GM18508 (cell line): ENCODE data around the gene NOD2.

Experiments
- ATAC-seq: cut with Tn5 transposase; IDR thresholded peaks from one replicate; pipeline ENCODE4 v1.9.1; 2021; ENCODE audit warnings: moderate number of reproducible peaks; ENCODE audit not compliant: insufficient read depth, unreplicated experiment

Gene NOD2

DNA sequence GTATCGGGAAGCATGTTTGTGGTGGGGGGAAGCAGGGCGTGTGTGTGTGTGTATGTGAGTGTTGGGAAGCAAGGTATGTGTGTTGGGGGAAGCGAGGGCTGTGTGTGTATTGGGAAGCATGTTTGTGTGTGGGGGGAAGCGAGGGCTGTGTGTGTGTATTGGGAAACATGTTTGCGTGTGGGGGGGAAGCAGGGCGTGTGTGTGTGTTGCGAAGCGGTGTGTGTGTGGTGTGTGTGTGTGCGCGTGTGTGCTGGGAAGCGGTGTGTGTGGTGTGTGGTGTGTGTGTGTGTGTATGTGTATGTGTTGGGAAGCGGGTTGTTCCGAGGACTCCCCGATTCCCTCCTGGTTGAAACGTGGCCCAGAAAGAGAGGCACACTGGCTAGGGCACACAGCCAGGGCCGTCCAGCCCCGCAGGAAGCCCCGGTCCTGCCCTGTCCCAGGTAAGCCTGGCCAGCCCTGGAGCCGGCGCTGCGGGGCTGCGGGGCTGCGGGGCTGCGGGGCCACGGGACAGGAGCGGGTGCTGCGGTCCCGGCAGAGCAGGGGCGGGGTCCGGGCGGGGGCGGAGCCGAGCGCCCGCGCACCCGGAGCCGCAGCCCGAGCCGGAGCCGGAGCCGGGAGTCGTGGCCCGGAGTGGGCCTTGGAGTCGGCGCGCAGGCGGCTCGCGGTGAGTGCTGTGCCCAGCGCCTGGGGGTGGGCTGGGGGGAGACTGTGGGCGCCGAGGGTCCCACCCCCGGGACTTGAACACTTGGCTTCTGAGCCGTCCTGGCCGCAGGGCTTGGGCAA, at the start of gene NOD2:
Gene NOD2, plus strand, starts transcription at position 608 of the 783 bp plus-strand sequence. CDS start 5,890 bp downstream, outside the sequence.
- ATAC-seq: no peak

DNA sequence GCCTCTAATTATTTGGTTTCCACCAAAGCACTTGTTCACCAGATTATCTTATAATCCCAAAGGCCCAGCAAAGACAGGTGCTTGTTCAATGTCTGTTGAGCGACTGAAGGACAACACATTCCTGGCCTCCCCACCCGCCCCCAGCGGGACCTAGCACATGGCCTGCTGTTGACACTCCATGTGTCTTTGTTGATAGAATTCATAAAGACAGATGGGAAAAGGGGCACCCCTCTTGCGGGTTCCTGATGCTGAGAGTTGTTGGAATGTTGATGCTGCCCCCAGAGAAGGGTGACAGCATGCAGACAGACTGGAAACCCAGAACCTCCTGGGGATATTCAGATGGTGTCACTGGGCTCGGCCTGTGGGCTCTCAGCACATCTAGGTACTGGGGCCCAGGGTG, 49.2 kb upstream of the NOD2 start:
- no peak for ATAC-seq

DNA sequence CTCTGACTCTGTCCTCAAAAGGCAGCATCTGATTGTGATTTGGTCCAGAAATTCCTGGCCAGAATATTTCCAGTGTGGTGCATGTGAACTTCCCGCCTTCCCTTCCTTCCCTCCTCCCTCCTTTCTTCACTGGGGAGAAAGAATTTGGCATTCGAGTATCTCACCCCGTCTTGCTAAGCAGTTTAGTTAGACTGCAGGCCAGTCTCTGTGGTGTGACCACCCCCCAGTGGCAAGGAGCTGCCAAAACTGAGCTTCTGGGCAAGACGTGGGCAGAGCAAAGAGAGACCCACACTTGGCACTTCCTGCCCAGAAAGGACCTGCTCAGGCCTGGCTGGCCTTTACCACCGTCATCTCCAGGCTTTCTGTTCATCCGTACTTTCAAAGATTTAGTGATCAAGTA, 48.7 kb upstream of the NOD2 start:
- ATAC-seq: no peak

DNA sequence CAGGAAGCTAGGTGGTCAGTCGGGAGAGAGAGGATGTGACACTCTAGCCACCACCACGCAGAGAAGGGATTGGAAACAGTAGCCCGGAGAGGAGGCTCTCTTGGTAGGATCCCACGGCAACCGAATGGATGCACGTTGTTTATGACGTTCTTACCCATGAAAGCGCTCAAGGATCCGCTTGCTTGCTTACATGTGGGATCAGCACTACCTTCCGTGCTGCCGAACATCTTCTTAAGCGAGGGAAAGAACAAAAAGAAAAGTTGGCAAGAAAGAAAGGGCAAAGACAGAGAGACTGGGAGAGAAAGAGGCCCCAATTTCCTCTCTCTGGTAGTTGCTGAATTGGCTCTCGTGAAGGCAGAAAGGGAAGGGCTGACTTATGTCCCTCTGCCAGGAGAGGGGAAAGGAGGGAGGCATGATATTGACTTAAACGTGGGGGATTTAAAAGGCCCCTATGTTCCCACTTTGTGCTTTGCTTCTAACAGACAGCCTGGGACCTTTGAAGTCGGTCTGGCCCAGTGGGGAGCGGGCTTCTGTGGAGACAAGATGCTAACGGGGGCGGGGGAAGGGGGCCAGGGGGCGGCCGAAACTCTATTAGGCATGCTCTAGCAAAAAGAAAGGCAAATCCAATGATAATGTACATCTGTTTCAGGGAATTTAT, 47.7 kb upstream of the NOD2 start:
- no peak for ATAC-seq

DNA sequence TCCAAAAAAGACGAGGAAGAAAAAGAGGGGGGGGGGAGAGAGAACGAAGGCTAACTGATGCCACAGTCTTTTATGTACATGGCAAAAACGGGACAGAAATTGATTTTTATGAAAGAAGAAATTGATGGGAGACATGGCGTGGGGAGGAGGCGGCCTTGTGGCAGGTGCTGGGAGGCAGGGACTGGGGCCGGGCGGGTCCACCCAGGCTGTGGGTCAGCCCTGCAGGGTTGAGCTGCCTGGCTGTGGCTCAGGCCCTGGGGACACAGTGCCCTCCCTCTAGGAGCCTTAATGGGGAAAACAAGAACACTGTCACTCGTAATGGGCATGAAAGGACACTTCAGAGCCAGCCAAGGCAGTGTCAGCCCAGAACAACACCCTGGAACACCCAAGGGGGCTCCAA, 47.1 kb upstream of the NOD2 start:
- no peak for ATAC-seq

DNA sequence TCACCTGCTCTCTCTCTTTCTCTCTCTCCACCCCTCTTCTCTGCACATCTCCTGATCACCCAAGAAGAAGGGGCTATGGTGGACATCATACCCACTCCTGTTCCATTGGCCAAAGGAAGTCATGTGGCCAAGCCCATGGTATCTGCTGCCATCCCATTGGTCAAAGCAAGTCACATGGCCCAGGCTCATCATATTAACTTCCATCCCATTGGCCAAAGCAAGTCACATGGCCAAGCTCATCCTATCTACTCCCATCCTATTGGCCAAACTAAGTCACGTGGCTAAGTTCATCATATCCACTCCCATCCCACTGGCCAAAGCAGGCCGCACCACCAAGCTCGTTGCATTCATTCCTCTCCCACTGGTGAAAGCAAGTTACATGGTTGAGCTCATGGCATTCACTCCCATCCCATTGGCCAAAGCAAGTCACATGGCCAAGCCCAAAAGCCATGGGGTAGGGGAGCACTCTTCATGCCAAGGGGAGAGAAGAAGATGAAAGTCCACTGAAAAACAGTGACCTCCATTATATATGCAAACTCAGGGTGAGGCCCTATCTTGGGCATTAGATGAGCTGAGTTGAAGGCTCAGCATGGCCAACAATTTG, 41.5 kb upstream of the NOD2 start:
- no peak for ATAC-seq

DNA sequence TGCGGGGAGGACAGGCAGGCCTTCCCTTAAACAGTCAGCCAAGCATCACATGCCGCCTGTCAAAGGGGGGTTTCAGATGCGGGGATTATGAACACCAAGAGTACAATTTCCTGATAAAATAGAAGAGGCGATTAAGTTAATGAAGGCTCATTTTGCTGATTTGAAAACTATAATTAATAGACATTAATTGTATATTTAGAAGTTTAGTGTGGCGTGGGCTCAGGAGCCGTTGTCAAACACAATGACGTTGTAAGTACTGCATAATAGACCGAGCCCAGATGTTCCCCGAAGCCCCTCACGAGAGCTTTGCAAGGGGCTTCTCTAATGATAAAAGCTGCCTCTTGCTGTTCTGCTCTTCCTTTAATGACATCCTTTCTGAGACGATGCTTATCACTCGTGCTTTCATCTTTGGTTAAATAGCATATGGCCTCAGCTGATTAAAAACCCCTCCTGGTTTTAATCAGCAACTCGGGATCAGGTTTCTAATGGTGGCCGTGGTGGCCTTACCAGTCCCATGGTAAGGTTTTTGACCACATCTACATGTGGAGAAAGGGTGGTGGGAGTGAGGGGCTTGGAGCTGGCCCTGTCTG, 40.5 kb upstream of the NOD2 start:
- ATAC-seq: no peak

DNA sequence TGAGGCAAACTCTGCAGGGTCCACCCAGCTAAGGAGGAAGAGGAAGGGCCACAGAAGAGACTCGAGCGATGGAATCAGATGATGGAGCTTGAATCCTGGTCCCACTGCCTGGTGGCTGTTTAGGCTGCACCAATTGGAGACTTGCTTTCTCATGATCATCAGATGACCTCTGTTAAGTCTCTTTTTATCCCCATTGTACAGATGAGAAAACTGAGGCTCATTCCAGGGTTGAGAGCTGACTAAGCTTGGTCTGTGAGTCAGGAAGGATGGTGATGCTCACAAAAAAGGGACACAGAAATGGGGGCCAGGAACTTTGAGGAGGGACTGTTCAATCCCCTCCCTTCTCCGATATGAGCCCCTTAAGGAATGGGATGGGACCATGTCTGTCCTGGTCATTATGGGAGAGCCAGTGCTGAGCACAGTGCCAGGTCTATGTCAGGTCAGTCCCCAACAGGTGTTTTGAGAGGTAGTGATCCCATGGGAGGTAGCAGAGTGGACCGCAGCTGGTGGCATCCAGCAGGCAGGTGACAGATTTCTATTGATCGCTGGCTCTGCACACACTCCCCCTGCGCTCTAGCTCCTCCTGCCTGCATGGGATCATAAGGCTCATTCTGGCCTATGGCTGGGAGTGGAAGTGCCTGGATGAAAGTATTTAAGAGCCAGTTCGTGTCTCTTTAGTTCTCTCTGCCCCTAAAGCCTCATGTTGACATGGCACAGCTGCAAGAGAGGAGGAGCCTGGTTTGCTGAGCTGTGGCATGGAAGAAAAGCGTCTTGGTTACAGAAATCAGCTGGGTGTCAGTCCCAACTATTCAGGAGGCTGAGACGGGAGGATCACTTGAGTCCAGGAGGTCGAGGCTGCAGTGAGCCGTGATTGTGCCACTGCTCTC, 39.5 kb upstream of the NOD2 start:
- ATAC-seq: no peak

DNA sequence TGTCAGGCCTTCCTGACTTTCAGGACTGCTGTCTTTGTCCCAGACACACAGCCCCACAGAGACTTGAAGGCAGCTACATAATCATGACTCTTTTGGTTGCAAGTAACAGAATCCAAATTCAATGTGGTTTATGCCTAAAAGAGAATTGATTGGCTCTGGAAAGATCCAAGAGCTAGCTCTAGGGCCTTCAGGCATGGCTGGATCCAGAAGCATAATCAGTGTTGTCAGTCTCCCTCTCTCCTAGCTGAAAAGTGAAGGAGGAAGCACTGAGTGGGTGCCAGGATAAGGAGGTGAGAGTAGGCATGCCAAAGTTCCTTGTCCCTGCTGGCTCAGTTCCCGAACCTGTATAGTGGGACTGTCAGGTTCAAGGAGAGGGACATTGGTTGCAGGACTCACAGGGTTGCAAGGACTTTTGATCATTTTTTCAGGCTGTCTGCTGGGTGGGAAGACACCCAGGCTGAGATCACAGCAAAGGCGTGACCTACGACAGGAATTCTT, 37.8 kb upstream of the NOD2 start:
- ATAC-seq: no peak

DNA sequence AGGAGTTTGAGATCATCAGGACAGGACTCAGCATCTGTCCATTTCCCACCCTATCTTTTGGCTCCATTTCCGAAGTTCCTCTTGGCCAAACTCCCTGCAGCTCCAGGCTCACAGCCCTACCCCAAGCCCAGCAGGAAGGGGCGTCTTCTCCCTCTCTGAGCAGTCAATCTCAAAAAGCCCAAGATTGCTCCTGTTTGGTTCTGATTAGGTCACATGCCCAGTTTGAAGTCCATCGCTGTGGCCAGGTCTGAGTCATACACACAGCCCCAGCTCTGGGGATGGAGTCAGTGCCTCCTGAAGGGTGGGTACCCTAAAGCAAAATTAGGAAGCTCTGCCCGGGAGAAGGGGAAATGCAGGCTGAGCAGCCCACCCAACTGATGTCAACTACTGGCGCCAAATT, 36.2 kb upstream of the NOD2 start:
- no peak for ATAC-seq

DNA sequence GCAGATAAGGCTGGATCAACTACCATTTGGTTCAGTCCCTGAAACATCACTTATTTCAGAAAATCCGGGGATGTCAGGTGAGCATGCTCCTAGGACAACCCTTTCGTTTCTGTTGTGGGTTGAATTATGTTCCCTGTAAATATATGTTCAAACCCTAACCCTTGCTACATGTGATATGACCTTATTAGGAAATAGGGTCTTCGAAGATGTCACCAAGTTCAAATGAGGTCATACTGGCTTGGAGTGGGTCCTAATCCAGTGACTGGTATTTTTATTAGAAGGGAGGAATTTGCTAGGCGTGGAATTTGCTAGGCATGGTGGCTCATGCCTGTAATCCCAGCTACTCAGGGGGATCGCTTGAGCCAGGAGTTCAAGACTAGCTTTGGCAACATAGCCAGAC, 33.6 kb upstream of the NOD2 start:
- ATAC-seq: no peak

DNA sequence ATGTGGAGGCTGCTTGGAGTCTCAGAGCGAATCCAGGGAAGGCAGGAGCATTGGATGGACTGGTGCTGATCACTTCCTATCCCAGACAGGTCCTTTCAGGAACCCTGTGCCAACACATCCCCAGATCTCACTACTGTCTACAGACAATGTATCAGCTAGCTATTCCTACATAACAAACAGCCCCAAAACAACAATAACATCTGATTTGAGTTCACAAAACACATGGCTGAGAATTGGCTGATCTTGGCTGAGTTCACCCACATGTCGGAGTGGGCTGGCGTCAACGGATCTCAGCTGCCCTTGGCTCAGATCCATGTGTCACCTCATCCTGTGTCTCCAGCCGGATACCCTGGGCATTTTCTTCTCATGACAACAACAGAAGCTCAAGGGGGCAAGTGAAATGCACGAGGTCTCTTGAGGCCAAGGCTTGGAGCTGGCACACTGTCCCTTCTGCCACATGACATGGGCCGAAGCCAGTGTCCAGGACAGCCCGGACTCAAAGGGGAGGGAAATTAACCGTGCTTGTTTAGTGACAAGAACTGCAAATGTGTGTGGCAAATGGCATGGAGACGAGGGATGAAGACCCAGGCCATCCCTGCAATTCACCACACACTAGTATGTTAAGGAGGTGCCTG, 31.0 kb upstream of the NOD2 start:
- ATAC-seq: no peak

DNA sequence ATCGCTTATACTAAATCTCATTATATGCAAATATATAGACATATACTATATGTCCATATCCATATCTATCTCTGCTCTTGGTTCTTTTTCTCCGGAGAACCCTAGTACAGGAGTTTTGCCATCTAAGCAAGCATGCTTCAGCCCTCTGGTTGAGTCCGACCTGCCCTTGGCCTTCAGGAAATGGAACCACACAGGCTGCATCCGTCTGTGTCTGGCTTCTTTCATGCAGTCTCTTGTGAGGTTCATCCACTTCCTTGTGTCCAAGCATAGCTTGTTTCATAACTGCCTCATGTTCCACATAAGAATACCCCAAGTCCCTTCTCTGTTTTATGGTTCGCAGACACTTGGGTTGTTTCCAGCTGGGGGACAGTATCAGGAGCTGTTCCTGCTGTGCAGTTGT, 29.1 kb upstream of the NOD2 start:
- ATAC-seq: no peak

DNA sequence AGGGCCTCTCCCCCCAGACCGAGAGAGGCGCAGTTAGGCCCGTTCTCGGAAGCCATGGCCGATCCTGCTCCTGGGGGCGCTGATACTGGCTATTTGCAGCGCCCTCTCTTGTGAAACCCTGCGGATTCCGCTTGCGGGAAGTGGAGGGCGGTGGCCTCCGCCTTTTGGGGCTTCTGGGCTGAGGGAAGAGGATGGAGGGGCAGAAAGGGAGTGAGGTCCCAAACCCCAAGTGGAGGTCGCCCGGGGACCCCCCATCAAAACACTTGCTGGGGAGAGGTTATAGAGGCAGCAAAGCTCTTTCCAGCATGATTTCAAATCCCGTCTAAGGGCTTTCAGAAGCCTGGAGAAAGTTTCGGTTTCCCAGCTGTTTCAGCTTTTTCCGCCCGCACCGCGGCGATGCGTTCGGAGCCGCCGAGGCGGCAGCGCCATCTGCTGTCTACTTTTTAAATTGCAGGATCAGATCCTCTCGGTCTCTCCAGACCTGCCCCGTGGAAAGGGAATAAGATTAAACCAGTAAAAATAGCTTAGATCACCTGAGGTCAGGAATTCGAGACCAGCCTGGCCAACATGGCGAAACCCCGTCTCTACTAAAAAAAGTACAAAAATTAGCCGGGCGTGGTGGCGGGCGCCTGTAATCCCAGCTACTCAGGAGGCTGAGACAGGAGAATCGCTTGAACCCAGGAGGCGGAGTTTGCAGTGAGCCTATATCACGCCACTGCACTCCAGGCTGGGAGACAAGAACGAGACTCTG, 28.1 kb upstream of the NOD2 start:
- no peak for ATAC-seq

DNA sequence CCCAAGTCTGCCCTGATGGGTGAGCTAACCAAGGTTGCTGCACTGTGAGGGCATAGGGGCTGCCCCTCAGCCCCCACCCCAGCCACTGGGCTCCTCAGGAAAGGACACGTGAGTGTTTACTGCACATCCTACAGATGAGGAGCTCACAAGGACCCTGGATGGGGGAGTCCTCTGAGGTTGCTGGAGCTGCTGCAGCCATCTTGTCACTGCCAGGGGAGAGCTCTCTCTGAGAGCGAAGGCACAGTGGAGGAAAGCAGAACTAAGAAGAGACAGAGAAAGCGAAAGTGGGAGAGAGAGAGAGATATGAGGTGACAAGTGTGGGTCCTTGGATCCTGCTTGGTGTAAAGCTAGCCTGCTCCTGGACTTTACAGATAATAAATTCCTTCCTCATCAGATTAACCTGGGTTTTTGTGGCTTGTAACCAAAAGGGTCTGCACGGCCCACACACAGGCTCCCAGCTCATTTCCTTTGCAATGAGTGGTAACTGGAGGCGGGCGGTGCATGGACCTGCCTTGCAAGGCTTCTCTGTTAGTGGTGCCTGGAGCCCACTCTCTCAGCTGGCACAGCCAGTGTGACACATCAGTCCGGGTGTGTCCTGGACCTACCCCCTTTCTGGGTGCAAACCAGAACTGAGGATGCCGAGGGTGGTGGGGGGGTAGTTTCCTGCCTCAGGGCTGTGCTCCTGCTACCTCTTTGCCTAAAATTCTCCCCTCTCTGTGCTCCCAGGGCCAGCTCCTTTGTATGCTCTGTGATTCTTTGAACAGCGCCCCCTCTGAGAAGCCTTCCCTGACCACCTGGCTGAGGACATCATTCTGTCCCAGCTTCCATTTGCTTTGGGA, 26.5 kb upstream of the NOD2 start:
- ATAC-seq: peak; percentile 70

DNA sequence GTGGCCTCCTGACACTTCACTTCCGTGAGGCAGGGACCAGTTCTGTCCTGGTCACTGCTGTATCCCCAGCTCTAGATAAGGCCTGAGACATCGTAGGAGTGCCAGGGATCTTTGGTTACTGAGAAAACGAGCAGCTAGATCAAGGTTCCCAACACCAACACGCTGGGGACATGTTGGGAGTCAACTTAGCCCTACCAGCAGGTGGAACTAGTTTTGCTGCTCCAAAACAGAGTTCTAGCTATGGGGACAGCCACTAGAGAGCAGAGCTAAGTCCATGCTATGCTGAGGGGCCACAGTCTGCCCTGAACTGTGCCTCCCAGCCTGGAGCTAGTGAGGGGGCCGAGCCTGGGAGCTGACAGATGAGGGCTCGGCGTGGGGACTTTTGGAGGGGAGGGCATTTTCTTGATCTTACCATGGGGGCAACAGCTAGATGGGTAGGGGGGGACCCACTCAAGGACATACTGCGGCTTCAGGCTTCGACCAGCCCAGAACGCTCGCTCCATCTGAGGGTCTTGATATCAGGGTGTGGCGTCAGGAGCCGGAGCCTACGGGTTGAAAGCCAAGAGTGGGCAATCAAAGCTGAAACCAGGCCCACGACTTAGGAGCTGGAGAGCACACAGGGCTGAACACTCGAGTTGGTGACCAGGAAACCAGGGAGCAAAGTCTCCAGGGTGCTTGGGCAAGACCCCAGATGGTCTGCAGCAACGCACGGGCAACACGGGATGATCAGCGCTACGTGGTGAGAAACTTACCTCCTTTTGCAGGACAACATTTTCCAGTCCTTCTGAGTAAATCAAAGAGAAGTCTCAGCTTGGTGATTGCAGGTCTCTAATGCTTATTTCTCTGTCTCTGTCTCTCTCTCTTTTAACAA, 25.7 kb upstream of the NOD2 start:
- no peak for ATAC-seq

DNA sequence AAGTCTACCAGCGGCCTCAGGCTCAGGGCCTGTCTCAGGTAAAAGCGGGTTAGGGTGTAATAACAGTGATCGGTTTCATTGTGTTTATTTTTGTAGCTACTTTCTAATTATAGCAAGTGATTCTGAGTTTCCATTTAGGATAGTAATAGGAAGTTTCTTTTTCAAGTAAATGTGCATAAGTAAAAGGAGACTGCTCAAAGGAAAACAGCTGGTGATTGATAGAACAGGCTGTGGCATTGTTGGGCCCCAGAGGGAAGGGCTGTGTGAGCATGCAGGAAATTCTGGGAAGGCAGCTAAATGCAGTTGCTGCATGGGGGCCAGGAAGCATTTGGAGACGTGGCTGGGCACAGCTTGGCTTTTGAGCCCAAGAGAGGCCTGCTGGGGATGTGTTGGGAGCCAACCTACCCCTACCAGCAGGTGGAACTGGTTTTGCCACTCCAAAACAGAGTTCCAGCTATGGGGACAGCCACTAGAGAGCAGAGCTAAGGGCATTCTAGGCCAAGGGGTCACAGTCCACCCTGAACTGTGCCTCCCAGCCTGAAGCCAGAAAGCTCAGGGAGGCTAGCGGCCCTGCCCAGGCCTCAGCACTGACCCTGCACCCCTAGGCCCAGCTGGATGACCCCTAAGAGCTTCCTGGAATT, 24.9 kb upstream of the NOD2 start:
- ATAC-seq: no peak
